Measurements from ENCODE around the gene FOXI1. TPM values are rescaled to one million over a fixed set of nuclear protein-coding genes. Genes with fewer than 3 reads are reported as not detected.

Gene FOXI1
- total RNA-seq, 2 donors from 2014 or later: not detected

- no peak overlapping the region for H3K27ac ChIP-seq
- H3K4me1 ChIP-seq: no peaks in the 10 kb centered on the region
- DNase-seq (no peak), ATAC-seq (no peak)
- H3K27me3 ChIP-seq: no peaks in the 10 kb centered on the region
- no peak for TF ChIP-seq POLR2A (IDR thresholded peaks at IDR 0.05)
- TF ChIP-seq CTCF (IDR thresholded peaks at IDR 0.05): no peak
- no peaks in the 10 kb centered on the region for H3K9me3 ChIP-seq
- H3K4me3 ChIP-seq: no peak overlapping the region
- intact Hi-C loops (cut with DNase I): no loop called here
- H3K36me3 ChIP-seq (replicated peaks in 1 of 2; ENCODE audit: insufficient read depth in 1 of 2, low read depth in 2 of 2): no peaks in the 10 kb centered on the region
- WGBS, 2 donors: 48 to 54% methylated on average over 3 of the region's 3 CpGs
Observed at GRCh38 chr5:170110403-170111087, 4.8 kb downstream of the FOXI1 start.

- H3K4me3 ChIP-seq: no peak overlapping the region
- 33 to 45% methylated on average over 8 of the region's 8 CpGs for WGBS, 2 donors
- intact Hi-C loops (cut with DNase I): no loop called here
- no peaks in the 10 kb centered on the region for H3K4me1 ChIP-seq
- no peak overlapping the region for H3K27ac ChIP-seq
- TF ChIP-seq CTCF (IDR thresholded peaks at IDR 0.05): no peak
- no peak for TF ChIP-seq POLR2A (IDR thresholded peaks at IDR 0.05)
- DNase-seq: no peak
- no peak for ATAC-seq
- H3K27me3 ChIP-seq: no peaks in the 10 kb centered on the region
- H3K9me3 ChIP-seq: no peaks in the 10 kb centered on the region
- H3K36me3 ChIP-seq (replicated peaks in 1 of 2; ENCODE audit: insufficient read depth in 1 of 2, low read depth in 2 of 2): no peaks in the 10 kb centered on the region
Observed at GRCh38 chr5:170111088-170111785, 5.5 kb downstream of the FOXI1 start.

GRCh38 chr5:170112876-170113521 is 7.3 kb downstream of the FOXI1 start:
- Histone ChIP-seq H3K36me3 (replicated peaks in 1 of 2; ENCODE audit: insufficient read depth in 1 of 2, low read depth in 2 of 2) (no peaks in the 10 kb centered on the region), H3K27ac (no peak overlapping the region), H3K27me3 (no peaks in the 10 kb centered on the region), H3K9me3 (no peaks in the 10 kb centered on the region), H3K4me1 (no peaks in the 10 kb centered on the region), H3K4me3 (no peak overlapping the region)
- intact Hi-C loops (cut with DNase I): no loop called here
- TF ChIP-seq CTCF (IDR thresholded peaks at IDR 0.05): no peak
- TF ChIP-seq POLR2A (IDR thresholded peaks at IDR 0.05): no peak
- DNase-seq (no peak), ATAC-seq (no peak)
- 44 to 60% methylated on average over 6 of the region's 6 CpGs for WGBS, 2 donors

GRCh38 chr5:170113522-170113900 is 7.8 kb downstream of the FOXI1 start:
- intact Hi-C loops (cut with DNase I): no loop called here
- Histone ChIP-seq H3K27me3 (no peaks in the 10 kb centered on the region), H3K36me3 (replicated peaks in 1 of 2; ENCODE audit: insufficient read depth in 1 of 2, low read depth in 2 of 2) (no peaks in the 10 kb centered on the region), H3K4me1 (no peaks in the 10 kb centered on the region), H3K9me3 (no peaks in the 10 kb centered on the region), H3K4me3 (no peak overlapping the region), H3K27ac (no peak overlapping the region)
- DNase-seq: no peak
- 64 to 78% methylated on average over 3 of the region's 3 CpGs for WGBS, 2 donors
- TF ChIP-seq CTCF (IDR thresholded peaks at IDR 0.05): no peak
- TF ChIP-seq POLR2A (IDR thresholded peaks at IDR 0.05): no peak
- ATAC-seq: no peak

All from body of pancreas (tissue), 4 donors.